Tibial artery (tissue), 4 donors: ENCODE results near the gene PRDM16.

ENCODE experiments used
- DNase-seq, 2 donors: peaks; one replicate each; pipeline ENCODE4 v3.0.0-alpha.2; 2019
- H3K27ac ChIP-seq, 2 donors: fragments of 200-600 bp; sonication (generic) in 1 of 2; 1 replicate in 1 of 2; 2 replicates in 1 of 2; pipeline ENCODE4 v1.5.1; 2018 to 2019; ENCODE audit warnings: mild to moderate bottlenecking in 1 of 2
- H3K27me3 ChIP-seq, 2 donors: fragments of 200-600 bp; sonication (generic) in 1 of 2; one replicate each; pipeline versions ENCODE4 v1.5.1 to v1.6.0; 2016 to 2019
- H3K36me3 ChIP-seq, 3 donors: fragments of 200-600 bp; sonication (generic) in 2 of 3; one replicate each; pipeline ENCODE4 v1.5.1; 2016 to 2019; ENCODE audit warnings: mild to moderate bottlenecking in 2 of 3
- H3K4me1 ChIP-seq, 4 donors: fragments of 200-600 bp; sonication (generic) in 2 of 4; 1 replicate in 3 of 4; 2 replicates in 1 of 4; pipeline ENCODE4 v1.5.1; 2016 to 2019
- H3K4me3 ChIP-seq, 2 donors: fragments of 200-600 bp; sonication (generic) in 1 of 2; 1 replicate in 1 of 2; 2 replicates in 1 of 2; pipeline ENCODE4 v1.5.1; 2018 to 2019; ENCODE audit warnings: mild to moderate bottlenecking in 2 of 2
- H3K9me3 ChIP-seq, 3 donors: fragments of 200-600 bp; sonication (generic) in 1 of 3; one replicate each; pipeline ENCODE4 v1.5.1; 2016 to 2019
- CTCF ChIP-seq, 2 experiments: fragments of 200-600 bp in 1 of 2; fragments of 450-650 bp in 1 of 2; IDR thresholded peaks; one replicate each; pipeline ENCODE4 v1.5.1; 2017 to 2019; ENCODE audit warnings: antibody characterized with exemption in 2 of 2, mild to moderate bottlenecking in 1 of 2, moderate library complexity in 1 of 2
- intact Hi-C: fragments of 100-400 bp; cut with DNase I; formaldehyde crosslinking; loops from one replicate; pipeline ENCODE4 v1.15.0; 2023; ENCODE audit warnings: low total_unique reads

PRDM16 gene

GRCh38 chr1:3151456-3151855, 82.5 kb downstream of the PRDM16 start:
- Histone ChIP-seq H3K27me3 (no peaks in the 10 kb centered on the region), H3K36me3 (no peaks in the 10 kb centered on the region)

GRCh38 chr1:3152143-3152542, 83.1 kb downstream of the PRDM16 start:
- intact Hi-C loops = no loop called here

More at GRCh38 chr1:3151456-3151855, 82.5 kb downstream of the PRDM16 start:
- peak overlapping the region; percentile 14 to 52 for H3K27ac ChIP-seq
- no peak for DNase-seq
- no peak for TF ChIP-seq CTCF (IDR thresholded peaks at IDR 0.05)
- no peaks in the 10 kb centered on the region for H3K9me3 ChIP-seq
- peaks cover 0 to 73% (median 19%) of the 10 kb centered on the region in 4 donors for H3K4me1 ChIP-seq
- H3K4me3 ChIP-seq = no peak overlapping the region
- intact Hi-C loops = no loop called here

GRCh38 chr1:3153197-3153596, 84.2 kb downstream of the PRDM16 start:
- Histone ChIP-seq H3K9me3 (no peaks in the 10 kb centered on the region), H3K4me3 (no peak overlapping the region), H3K27ac (peak overlapping the region in 1 of 2 donors; percentile 11), H3K36me3 (no peaks in the 10 kb centered on the region), H3K4me1 (peaks cover 0 to 71% (median 23%) of the 10 kb centered on the region in 4 donors), H3K27me3 (no peaks in the 10 kb centered on the region)
- intact Hi-C loops = no loop called here
- TF ChIP-seq CTCF (IDR thresholded peaks at IDR 0.05) = no peak
- no peak for DNase-seq

More at GRCh38 chr1:3152143-3152542, 83.1 kb downstream of the PRDM16 start:
- no peak for TF ChIP-seq CTCF (IDR thresholded peaks at IDR 0.05)
- Histone ChIP-seq H3K4me1 (peaks cover 0 to 74% (median 24%) of the 10 kb centered on the region in 4 donors), H3K27me3 (no peaks in the 10 kb centered on the region), H3K9me3 (no peaks in the 10 kb centered on the region), H3K27ac (peak overlapping the region; percentile 14 to 52), H3K4me3 (no peak overlapping the region), H3K36me3 (no peaks in the 10 kb centered on the region)
- DNase-seq = no peak

- Histone ChIP-seq H3K4me1 (peaks cover 0 to 76% (median 21%) of the 10 kb centered on the region in 4 donors), H3K27me3 (no peaks in the 10 kb centered on the region), H3K9me3 (no peaks in the 10 kb centered on the region), H3K4me3 (no peak overlapping the region), H3K27ac (peak overlapping the region in 1 of 2 donors; percentile 37), H3K36me3 (no peaks in the 10 kb centered on the region)
- no peak for DNase-seq
- no peak for TF ChIP-seq CTCF (IDR thresholded peaks at IDR 0.05)
- intact Hi-C loops = no loop called here
Observed at GRCh38 chr1:3153902-3154795, 85.1 kb downstream of the PRDM16 start.

GRCh38 chr1:3155056-3155925, 86.3 kb downstream of the PRDM16 start:
- H3K27ac ChIP-seq = peak overlapping the region in 1 of 2 donors; percentile 37
- no peak for DNase-seq
- H3K4me1 ChIP-seq = peaks cover 0 to 86% (median 28%) of the 10 kb centered on the region in 4 donors
- no peak overlapping the region for H3K4me3 ChIP-seq
- TF ChIP-seq CTCF (IDR thresholded peaks at IDR 0.05) = no peak
- H3K27me3 ChIP-seq = no peaks in the 10 kb centered on the region
- H3K36me3 ChIP-seq = no peaks in the 10 kb centered on the region
- no peaks in the 10 kb centered on the region for H3K9me3 ChIP-seq
- intact Hi-C loops = no loop called here
